HepG2 (cell line): ENCODE results near the gene DPP6.
"Not testable (repeated sequence)": the region's sequence is repeated elsewhere in the genome, so short reads cannot be mapped to it uniquely, and the experiment has no call there.

Experiments used
- CCAR2 ChIP-seq: fragments of 200-400 bp; formaldehyde crosslinking; optimal IDR thresholded peaks from 2 replicates; pipeline ENCODE3; 2018; ENCODE audit warnings: low read depth, mild to moderate bottlenecking, low read length, moderate library complexity
- CHD4 ChIP-seq: fragments of 200-600 bp; sonication (generic); IDR thresholded peaks from 2 replicates; pipeline ENCODE4 v1.7.0; 2017; ENCODE audit warnings: mild to moderate bottlenecking, low read length, borderline replicate concordance
- ELF1 ChIP-seq: sonication (generic); formaldehyde crosslinking; IDR thresholded peaks from 2 replicates; pipeline ENCODE4 v1.4.0; 2020; ENCODE audit warnings: missing genetic modification reagents
- EP300 ChIP-seq, 3 experiments: sonication (generic) in 1 of 3; formaldehyde crosslinking in 1 of 3; IDR thresholded peaks; 2 replicates each; pipeline versions ENCODE4 v1.5.1 to v1.6.1; 2011 to 2020; ENCODE audit warnings: low read depth in 2 of 3, low read length in 2 of 3, borderline replicate concordance in 1 of 3, improper control_type of control experiment in 1 of 3, mild to moderate bottlenecking in 1 of 3, missing genetic modification reagents in 1 of 3, moderate library complexity in 1 of 3
- ESRRA ChIP-seq: sonication (generic); formaldehyde crosslinking; IDR thresholded peaks from 2 replicates; pipeline ENCODE4 v1.5.1; 2020; ENCODE audit warnings: mild to moderate bottlenecking, low read depth, missing genetic modification reagents
- IRF2 ChIP-seq: IDR thresholded peaks from 2 replicates; pipeline ENCODE4 v1.6.1; 2018; ENCODE audit warnings: missing genetic modification reagents, missing compliant biosample characterization
- NFATC3 ChIP-seq: sonication (generic); formaldehyde crosslinking; IDR thresholded peaks from 2 replicates; pipeline ENCODE4 v1.5.1; 2020; ENCODE audit warnings: mild to moderate bottlenecking, missing genetic modification reagents
- RERE ChIP-seq: IDR thresholded peaks from 2 replicates; pipeline ENCODE4 v1.6.1; 2016; ENCODE audit warnings: low read depth, missing genetic modification reagents, missing compliant biosample characterization
- ZFP1 ChIP-seq: IDR thresholded peaks from 2 replicates; pipeline ENCODE4 v1.6.1; 2016
- ZNF513 ChIP-seq: sonication (generic); formaldehyde crosslinking; conservative IDR thresholded peaks from 2 replicates; pipeline ENCODE4 v1.5.0; 2020; ENCODE audit warnings: missing genetic modification reagents
- ZNF609 ChIP-seq: sonication (generic); formaldehyde crosslinking; IDR thresholded peaks from 2 replicates; pipeline ENCODE4 v1.4.0; 2020; ENCODE audit warnings: mild to moderate bottlenecking, missing genetic modification reagents, borderline replicate concordance
- ZNF768 ChIP-seq: sonication (generic); formaldehyde crosslinking; IDR thresholded peaks from 2 replicates; pipeline ENCODE4 v1.4.0; 2020; ENCODE audit warnings: missing genetic modification reagents
- ZNF83 ChIP-seq: sonication (generic); formaldehyde crosslinking; IDR thresholded peaks from 2 replicates; pipeline ENCODE4 v1.4.0; 2020; ENCODE audit warnings: missing genetic modification reagents, mild to moderate bottlenecking, borderline replicate concordance

GRCh38 chr7:154080249-154080648, 28.1 kb downstream of the DPP6 start:
- TF ChIP-seq ESRRA (CRISPR knock-in tag); EP300 (IDR thresholded peaks at IDR 0.05; ENCODE audit: low read depth in 2 of 2, low read length in 2 of 2); EP300 (CRISPR knock-in tag; IDR thresholded peaks at IDR 0.05; ENCODE audit: borderline replicate concordance); CHD4; CCAR2; ZNF768 (CRISPR knock-in tag); RERE; ZNF513; NFATC3 (CRISPR knock-in tag); ZNF83 (CRISPR knock-in tag); IRF2 (CRISPR knock-in tag); ZFP1 (CRISPR knock-in tag); ELF1; ZNF609 (CRISPR knock-in tag): not testable (repeated sequence)
